K562 treated with DMSO at 1 percent for 24 hours (cell line): ENCODE measurements around the gene AKAP10. TPM values are rescaled to one million over a fixed set of nuclear protein-coding genes. Genes with fewer than 3 reads are reported as not detected.

ENCODE experiments used
- total RNA-seq: library from RNA; unstranded; fragments of 300-600 nt; gene quantifications from 2 replicates; pipeline ENCODE4 v1.2.3, GENCODE V29; 2022; ENCODE audit warnings: low read depth; ENCODE audit not compliant: insufficient read depth

AKAP10 gene, protein sequence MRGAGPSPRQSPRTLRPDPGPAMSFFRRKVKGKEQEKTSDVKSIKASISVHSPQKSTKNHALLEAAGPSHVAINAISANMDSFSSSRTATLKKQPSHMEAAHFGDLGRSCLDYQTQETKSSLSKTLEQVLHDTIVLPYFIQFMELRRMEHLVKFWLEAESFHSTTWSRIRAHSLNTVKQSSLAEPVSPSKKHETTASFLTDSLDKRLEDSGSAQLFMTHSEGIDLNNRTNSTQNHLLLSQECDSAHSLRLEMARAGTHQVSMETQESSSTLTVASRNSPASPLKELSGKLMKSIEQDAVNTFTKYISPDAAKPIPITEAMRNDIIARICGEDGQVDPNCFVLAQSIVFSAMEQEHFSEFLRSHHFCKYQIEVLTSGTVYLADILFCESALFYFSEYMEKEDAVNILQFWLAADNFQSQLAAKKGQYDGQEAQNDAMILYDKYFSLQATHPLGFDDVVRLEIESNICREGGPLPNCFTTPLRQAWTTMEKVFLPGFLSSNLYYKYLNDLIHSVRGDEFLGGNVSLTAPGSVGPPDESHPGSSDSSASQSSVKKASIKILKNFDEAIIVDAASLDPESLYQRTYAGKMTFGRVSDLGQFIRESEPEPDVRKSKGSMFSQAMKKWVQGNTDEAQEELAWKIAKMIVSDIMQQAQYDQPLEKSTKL
- 7.1 and 8.7 TPM in 2 replicates for total RNA-seq

GRCh38 chr17:19977293-19978208 lies at the start of gene AKAP10:
Gene AKAP10, minus strand, starts transcription at chr17:19977828. Its CDS starts 149 bp downstream, at chr17:19977679.

DNA sequence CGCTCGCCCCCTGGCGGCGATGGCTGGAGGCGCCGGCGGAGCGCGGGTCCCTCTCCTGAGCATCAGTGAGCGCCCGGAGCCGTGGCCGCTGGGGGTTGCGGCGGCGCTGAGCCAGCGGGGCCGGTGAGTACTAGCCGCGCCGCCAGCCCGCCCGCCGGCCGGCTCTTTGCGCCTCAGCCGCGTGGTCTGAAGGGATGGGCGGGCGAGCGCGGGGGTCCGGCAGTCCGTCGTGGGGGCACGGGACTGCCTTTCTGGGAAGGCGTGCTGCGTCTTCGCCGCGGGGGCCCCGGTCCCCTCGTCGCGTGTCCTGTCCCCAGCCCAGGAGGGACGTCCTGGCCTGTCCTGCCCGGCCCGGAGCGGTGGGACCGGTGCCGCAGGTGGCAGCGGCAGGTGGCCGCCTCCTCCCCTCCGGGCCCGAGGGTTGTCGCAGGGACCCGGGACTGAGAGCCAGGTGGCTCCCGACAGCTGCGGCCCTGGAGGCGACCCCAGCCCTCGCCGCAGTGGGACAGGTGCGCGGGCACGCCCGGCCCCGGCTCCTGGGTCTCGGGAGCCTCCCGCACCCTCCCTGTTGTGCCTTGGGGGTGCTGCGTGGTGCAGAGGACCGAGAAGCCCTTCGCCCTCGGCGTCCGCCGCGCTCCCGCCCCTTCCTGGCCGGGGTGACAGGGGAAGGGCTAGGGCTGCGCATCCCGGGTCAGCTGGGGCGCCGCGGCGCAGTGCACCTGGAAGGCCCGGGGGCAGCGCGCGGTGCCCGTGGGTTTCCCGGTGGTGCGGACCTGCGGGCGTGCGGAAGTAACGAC lies 31.9 kb upstream of the AKAP10 start, which contains the start of gene SPECC1:
Gene SPECC1 (plus strand): TSS at position 58 of the 797 bp plus-strand sequence. CDS start 87,293 bp downstream, outside the sequence.

DNA sequence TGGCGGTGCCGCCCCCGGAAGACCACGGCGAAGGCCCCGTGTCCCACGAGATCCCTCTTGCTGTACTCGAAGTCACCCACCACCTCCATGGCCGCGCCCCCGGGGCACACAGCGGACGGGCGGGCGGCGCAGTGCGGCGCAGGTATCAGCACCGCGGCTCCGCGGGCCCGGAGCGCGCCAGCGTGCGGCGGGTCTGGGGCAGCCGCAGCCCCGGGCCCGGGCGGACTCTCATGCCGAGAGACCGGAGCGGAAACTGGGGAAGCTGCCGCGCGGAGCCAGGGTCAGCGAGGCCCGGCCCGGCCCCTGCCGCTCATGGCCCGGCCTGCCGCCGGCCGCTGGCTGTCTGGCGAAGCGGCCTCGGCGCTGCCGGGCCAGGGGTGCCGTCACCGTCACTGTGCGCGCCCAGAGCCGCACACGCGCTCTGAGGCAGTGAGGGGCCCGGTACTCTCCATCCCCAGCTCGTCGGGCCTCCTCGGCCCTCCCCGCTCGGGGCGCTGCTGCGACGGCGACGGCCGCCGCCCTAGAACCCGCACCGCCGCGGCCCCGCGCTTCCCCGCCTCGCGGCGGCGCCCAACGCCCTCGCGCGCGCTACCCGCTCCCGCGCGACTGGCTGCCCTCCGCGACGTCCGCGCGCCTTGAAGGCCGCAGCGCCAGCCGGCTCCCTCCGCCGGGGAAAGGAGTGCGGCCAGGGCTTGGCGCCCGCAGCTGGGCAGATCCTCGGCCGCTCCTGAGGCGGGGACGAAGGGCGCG lies 110.1 kb downstream of the AKAP10 start, which contains the start of gene ULK2:
Gene ULK2 (minus strand): TSS at position 608 of the 750 bp plus-strand sequence. CDS start 519 bp downstream, at position 89.

Other genes starting within 250 kb of the AKAP10 start
- not detected in 2 replicates for gene ALDH3A1, start 229.5 kb downstream of the AKAP10 start, total RNA-seq
- gene ULK2, start 109.9 kb downstream of the AKAP10 start, total RNA-seq, result 0.27 TPM in 1 of 2 replicates, not detected in the other
- gene SPECC1, start 31.5 kb upstream of the AKAP10 start, total RNA-seq, result 11.9 and 15.0 TPM in 2 replicates